GM11168 (cell line): ENCODE measurements around the gene GET4.
"Not testable (repeated sequence)": the region's sequence is repeated elsewhere in the genome, so short reads cannot be mapped to it uniquely, and the experiment has no call there.

Source experiments
- in situ Hi-C: fragments of 300-500 bp; cut with MboI; formaldehyde crosslinking; loops from one replicate; pipeline ENCODE4 v1.12.0; 2022; ENCODE audit warnings: low sequenced_read_pairs; ENCODE audit not compliant: unreplicated experiment

The GET4 gene

GRCh38 chr7:897086-897485 is 20.7 kb downstream of the GET4 start:
- in situ Hi-C loops, result no loop called here

GRCh38 chr7:897771-898376 is 21.5 kb downstream of the GET4 start:
- in situ Hi-C loops, result no loop called here

GRCh38 chr7:898460-898854 is 22.1 kb downstream of the GET4 start:
- in situ Hi-C loops, result no loop called here

- in situ Hi-C loops, result no loop called here
Observed at GRCh38 chr7:898855-899681, 22.7 kb downstream of the GET4 start.

- in situ Hi-C loops, result no loop called here
Observed at GRCh38 chr7:899806-900205, 23.5 kb downstream of the GET4 start.

- in situ Hi-C loops, result no loop called here
Observed at GRCh38 chr7:900331-901040, 24.1 kb downstream of the GET4 start.

- in situ Hi-C loops, result no loop called here
Observed at GRCh38 chr7:901041-901387, 24.7 kb downstream of the GET4 start.

- in situ Hi-C loops, result no loop called here
Observed at GRCh38 chr7:901388-902154, 25.2 kb downstream of the GET4 start.

- in situ Hi-C loops, result no loop called here
Observed at GRCh38 chr7:902996-903395, 26.6 kb downstream of the GET4 start.

GRCh38 chr7:903921-904755 is 27.8 kb downstream of the GET4 start:
- in situ Hi-C loops, result no loop called here

GRCh38 chr7:904847-905246 is 28.5 kb downstream of the GET4 start:
- in situ Hi-C loops, result no loop called here

- in situ Hi-C loops, result no loop called here
Observed at GRCh38 chr7:906776-907157, 30.4 kb downstream of the GET4 start.

- in situ Hi-C loops, result no loop called here
Observed at GRCh38 chr7:907158-907980, 31.0 kb downstream of the GET4 start.

- in situ Hi-C loops, result no loop called here
Observed at GRCh38 chr7:908159-908581, 31.8 kb downstream of the GET4 start.

- in situ Hi-C loops, result not testable (repeated sequence)
Observed at GRCh38 chr7:908591-909357, 32.4 kb downstream of the GET4 start.

GRCh38 chr7:909358-910329 is 33.3 kb downstream of the GET4 start:
- in situ Hi-C loops, result no loop called here

- in situ Hi-C loops, result no loop called here
Observed at GRCh38 chr7:910441-910861, 34.1 kb downstream of the GET4 start.
